T-helper 1 cell treated with Interleukin-12 subunit alpha and Interleukin-12 subunit beta and Interleukin-4 antibody, amounts not matched to agents 30 μg/mL and 1 μg/mL, for 36 hours (primary cell): ENCODE data around the gene PTPRCAP.
"Not testable (repeated sequence)": the region's sequence is repeated elsewhere in the genome, so short reads cannot be mapped to it uniquely, and the experiment has no call there.

Experiments used
- H3K27ac Mint-ChIP-seq: one replicate; pipeline ENCODE4 v1.8.0; 2021; ENCODE audit warnings: mild to moderate bottlenecking, mixed read lengths
- H3K27me3 Mint-ChIP-seq: one replicate; pipeline ENCODE4 v1.8.0; 2021; ENCODE audit warnings: low read depth, mixed read lengths
- H3K36me3 Mint-ChIP-seq: one replicate; pipeline ENCODE4 v1.8.0; 2021; ENCODE audit warnings: low read depth, mixed read lengths
- H3K4me1 Mint-ChIP-seq: one replicate; pipeline ENCODE4 v1.8.0; 2021; ENCODE audit warnings: low read depth, mixed read lengths
- H3K4me3 Mint-ChIP-seq: one replicate; pipeline ENCODE4 v1.8.0; 2021; ENCODE audit warnings: mild to moderate bottlenecking, moderate library complexity, mixed read lengths
- H3K9me3 Mint-ChIP-seq: one replicate; pipeline ENCODE4 v1.8.0; 2021; ENCODE audit warnings: mixed read lengths

The PTPRCAP gene

DNA sequence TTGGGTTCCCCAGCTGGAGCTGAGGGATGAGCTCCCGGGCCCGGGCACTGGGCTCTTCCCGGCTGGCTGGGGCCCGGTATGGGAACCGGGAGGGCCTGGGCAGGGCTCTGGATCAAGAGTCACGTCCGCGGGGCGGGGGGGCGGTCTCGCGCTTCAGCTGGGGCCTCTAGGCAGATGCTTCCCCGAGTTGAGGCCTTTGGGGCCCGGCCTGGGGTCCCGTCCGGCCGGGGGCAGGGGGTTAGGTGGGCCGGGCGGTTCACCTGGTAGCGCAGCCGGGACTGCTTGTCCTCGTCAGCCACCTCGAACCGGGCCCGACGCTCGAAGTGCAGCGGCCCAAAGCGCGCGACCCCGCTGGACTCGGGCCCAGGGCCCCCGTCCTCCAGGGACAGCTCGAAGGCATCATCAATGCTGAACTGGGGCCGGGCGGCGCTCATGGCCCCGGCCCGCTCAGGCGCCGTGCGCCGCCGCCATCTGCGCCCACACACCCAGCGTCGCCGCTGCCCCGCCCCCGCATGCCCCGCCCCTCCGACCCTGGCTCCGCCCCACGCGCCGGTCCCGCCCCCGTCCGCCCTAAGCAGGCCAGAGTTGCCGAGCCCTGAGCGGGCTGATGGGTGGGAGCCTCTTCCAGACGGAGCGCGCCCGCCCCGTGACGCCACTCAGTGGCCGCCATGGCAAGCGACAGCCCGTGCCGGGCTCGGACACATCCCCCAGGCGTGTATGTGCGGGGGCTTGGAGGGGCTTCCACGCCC lies 31.5 kb upstream of the PTPRCAP start, which contains the start of gene TMEM134:
TMEM134 (minus strand) TSS at position 493 of the 749 bp plus-strand sequence; CDS start at position 434, 59 bp downstream.
- Mint-ChIP-seq H3K4me1 (peaks cover 29% of the 10 kb centered on the region), H3K9me3 (no peaks in the 10 kb centered on the region), H3K27ac (peak within 1 kb of the TSS; percentile 57)

GRCh38 chr11:67468456-67468758 lies 30.9 kb upstream of the PTPRCAP start:
- H3K27ac Mint-ChIP-seq: peak overlapping the region; percentile 57
- H3K4me1 Mint-ChIP-seq: peaks cover 29% of the 10 kb centered on the region
- peak overlapping the region; percentile 82 for H3K4me3 Mint-ChIP-seq
- no peaks in the 10 kb centered on the region for H3K9me3 Mint-ChIP-seq
- H3K36me3 Mint-ChIP-seq: no peaks in the 10 kb centered on the region
- H3K27me3 Mint-ChIP-seq: no peaks in the 10 kb centered on the region

More for the DNA sequence above, 31.5 kb upstream of the PTPRCAP start, which contains the start of gene TMEM134:
- Mint-ChIP-seq H3K4me3 (peak within 1 kb of the TSS; percentile 82), H3K36me3 (no peaks in the 10 kb centered on the region), H3K27me3 (no peaks in the 10 kb centered on the region)

GRCh38 chr11:67468056-67468455 lies 30.6 kb upstream of the PTPRCAP start:
- Mint-ChIP-seq H3K4me3 (peak overlapping the region; percentile 82), H3K9me3 (no peaks in the 10 kb centered on the region), H3K27me3 (no peaks in the 10 kb centered on the region), H3K27ac (peak overlapping the region; percentile 57), H3K36me3 (no peaks in the 10 kb centered on the region), H3K4me1 (peaks cover 29% of the 10 kb centered on the region)

DNA sequence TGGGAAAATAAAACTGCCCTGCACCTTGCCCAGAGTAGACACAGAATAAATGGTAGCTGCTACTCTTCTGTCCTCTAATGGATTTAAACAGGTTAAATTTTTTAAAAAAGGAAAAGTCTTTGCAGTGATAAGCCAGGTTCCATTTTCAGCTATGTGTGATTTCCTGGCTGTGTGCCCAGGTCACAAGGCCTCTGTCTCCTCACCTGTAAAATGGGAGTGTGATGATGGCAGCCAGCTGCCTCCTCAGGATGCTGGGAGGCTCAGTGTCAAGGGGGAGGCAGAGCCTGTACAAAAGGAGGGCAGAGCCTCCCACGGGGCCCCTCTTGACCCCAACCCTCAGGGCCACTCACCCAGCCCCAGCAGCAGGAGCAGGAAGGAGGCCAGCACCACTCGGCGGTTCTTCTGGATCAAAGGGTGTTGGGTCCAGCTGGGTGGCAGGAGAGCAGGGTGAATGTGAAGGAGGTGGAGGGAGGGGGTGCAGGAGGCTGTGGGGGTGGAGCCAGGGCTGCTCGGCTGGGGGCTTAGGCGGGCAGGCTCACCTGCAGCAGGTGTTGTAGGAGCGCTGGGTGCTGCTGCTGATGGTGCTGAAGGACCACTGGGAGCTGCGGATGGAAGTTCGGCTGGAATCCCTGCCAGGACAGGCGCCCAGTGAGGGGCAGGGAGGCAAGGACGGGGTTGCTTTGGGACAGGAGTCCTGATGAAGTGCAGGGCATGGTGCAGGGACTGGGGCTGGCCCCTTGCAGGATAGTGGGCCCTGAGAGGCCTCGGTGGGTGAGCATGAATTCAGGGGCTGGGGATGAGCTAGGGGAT lies 29.7 kb upstream of the PTPRCAP start:
- H3K4me1 Mint-ChIP-seq: peaks cover 29% of the 10 kb centered on the region
- H3K27me3 Mint-ChIP-seq: no peaks in the 10 kb centered on the region
- peak overlapping the region; percentile 82 for H3K4me3 Mint-ChIP-seq

DNA sequence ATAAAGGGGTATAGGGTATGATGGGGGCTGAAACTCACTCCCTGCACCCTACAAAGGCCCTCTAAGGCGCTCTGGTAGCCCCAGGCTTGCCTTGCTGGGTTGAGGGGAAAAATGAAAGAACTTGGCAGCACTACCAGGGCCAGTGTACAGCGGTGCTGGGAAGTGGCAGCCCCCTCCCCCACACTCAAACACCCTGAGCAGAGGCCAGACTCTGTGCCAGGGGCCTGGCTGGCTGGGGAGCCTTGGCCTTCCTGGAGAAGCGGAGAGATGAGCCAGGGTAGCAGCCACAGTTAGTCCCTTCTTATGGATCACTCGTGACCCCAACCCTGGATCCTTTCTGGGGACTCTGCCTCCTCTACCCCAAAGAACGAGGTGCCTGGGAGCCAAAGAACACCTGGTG lies 28.9 kb upstream of the PTPRCAP start:
- no peak overlapping the region for H3K27ac Mint-ChIP-seq
- H3K36me3 Mint-ChIP-seq: no peaks in the 10 kb centered on the region
- peak overlapping the region; percentile 21 for H3K4me3 Mint-ChIP-seq
- H3K4me1 Mint-ChIP-seq: peaks cover 29% of the 10 kb centered on the region
- no peaks in the 10 kb centered on the region for H3K27me3 Mint-ChIP-seq
- no peaks in the 10 kb centered on the region for H3K9me3 Mint-ChIP-seq

More for the DNA sequence above, 29.7 kb upstream of the PTPRCAP start:
- Mint-ChIP-seq H3K27ac (peak overlapping the region; percentile 52), H3K9me3 (no peaks in the 10 kb centered on the region), H3K36me3 (no peaks in the 10 kb centered on the region)

DNA sequence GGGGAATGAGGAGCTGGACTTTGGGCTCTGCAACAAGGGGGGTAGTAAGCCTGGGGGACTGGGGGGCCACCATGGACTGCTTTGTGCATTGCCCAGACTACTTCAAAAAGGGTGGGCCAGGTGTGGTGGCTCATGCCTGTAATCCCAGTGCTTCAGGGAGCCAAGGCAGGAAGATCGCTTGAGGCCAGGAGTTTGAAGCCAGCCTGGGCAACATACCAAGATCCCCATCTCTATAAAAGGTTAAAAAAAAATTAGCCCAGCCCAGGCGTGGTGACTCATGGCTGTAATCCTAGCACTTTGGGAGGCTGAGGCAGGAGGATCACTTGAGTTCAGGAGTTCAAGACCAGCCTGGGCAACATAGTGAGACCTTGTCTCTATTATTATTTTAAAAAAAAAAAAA lies 28.0 kb upstream of the PTPRCAP start:
- H3K4me1 Mint-ChIP-seq: peaks cover 29% of the 10 kb centered on the region
- not testable (repeated sequence) for H3K36me3 Mint-ChIP-seq, H3K9me3 Mint-ChIP-seq, H3K27me3 Mint-ChIP-seq
- H3K27ac Mint-ChIP-seq: peak overlapping the region; percentile 88
- peak overlapping the region; percentile 84 for H3K4me3 Mint-ChIP-seq

DNA sequence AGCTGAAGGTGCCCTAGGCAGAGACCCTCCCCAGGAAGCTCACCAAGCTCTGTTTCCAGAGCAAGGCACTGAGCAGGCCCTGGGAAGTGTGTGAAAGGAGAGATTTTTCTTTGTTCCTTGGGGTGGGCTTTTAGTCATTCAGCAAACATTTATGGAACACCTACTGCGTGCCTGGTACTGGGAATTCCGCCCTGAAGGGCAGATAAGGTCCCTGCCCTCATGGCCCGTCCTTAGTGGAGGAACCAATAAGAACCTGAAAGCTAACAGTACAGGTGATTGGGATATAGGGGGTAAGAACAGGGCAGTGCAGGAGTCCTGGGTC lies 27.7 kb upstream of the PTPRCAP start:
- no peaks in the 10 kb centered on the region for H3K36me3 Mint-ChIP-seq
- H3K27me3 Mint-ChIP-seq: peaks cover 3% of the 10 kb centered on the region
- H3K4me3 Mint-ChIP-seq: peak overlapping the region; percentile 84
- no peaks in the 10 kb centered on the region for H3K9me3 Mint-ChIP-seq
- H3K4me1 Mint-ChIP-seq: peaks cover 29% of the 10 kb centered on the region
- peak overlapping the region; percentile 88 for H3K27ac Mint-ChIP-seq

DNA sequence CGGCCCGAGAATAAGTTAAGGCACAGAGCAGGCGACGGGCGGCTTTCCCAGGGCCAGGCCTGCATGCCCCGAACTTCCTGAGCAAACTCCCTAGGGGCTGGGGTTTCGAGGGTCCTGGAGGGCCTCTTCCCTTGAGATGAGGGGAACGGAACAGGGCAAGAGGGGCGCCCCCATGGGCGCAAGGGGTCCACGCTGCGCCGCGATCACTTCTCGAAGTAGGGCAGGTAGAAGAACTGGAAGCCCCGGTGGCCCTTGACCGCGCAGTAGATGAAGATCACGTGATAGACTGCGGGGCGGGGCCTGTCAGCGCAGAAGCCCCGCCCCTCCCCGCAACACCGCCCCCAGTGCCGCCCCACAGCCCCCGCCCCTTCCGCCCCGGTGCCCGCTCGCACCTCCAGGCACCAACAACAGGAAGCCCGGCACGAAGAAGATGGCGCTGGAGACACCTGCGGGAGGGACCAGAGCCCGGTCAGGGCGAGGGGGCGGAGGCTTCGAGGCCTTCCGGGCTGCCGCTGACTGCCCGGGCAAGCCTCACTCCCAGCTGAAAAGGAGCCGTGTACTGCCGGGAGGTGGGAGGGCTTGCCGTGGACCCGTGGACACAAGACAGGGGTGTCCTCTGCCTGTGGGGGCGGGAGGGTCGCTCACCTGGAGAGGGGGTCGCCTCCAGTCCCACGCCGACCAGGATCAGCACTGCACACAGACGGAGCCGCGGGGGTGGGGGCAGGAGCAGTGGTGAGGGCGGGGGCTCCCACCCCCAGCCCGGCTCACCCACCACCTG lies 27.1 kb upstream of the PTPRCAP start:
- H3K36me3 Mint-ChIP-seq: no peaks in the 10 kb centered on the region
- H3K4me1 Mint-ChIP-seq: peaks cover 29% of the 10 kb centered on the region
- no peaks in the 10 kb centered on the region for H3K9me3 Mint-ChIP-seq
- peak overlapping the region; percentile 84 for H3K4me3 Mint-ChIP-seq
- H3K27me3 Mint-ChIP-seq: peaks cover 3% of the 10 kb centered on the region
- H3K27ac Mint-ChIP-seq: peak overlapping the region; percentile 88

DNA sequence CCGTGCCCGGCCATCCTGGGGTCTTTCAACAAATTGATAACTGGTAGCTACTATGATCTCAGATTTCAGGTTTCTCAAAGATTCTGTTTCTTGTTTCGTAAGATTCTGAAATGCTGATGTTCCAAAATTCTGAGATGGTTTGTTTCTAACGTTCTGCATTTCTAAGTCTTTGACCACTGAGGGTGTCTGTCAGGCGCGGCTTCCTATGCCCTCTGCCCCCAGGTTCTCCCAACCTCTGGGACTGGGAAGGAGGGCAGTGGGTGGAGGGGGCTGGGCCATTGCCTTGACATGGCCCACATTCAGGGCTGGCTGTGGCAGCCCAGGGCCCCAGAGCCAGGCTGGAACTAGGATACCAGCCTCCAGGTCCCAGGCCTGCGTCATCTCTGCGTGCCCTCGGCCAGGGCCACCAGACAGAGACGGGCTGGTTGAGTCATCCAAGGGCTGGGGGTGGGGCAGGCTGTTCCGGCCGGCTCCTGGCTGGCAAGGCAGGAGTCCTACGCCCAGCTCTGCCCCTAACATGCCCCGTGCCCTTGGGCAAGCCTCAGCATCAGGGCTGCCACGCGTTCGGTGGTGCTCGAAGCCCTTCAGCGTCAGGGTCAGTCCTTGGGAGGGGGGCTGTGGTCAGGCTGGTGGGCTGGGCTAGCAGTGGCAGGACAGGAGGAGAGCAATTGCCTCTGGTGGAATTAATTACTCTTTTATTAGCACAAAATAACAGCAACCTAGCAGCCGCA lies 26.4 kb upstream of the PTPRCAP start:
- Mint-ChIP-seq H3K27me3 (peaks cover 3% of the 10 kb centered on the region), H3K36me3 (no peaks in the 10 kb centered on the region), H3K27ac (peak overlapping the region; percentile 49), H3K4me3 (peak overlapping the region; percentile 84), H3K4me1 (peaks cover 26% of the 10 kb centered on the region), H3K9me3 (no peaks in the 10 kb centered on the region)

DNA sequence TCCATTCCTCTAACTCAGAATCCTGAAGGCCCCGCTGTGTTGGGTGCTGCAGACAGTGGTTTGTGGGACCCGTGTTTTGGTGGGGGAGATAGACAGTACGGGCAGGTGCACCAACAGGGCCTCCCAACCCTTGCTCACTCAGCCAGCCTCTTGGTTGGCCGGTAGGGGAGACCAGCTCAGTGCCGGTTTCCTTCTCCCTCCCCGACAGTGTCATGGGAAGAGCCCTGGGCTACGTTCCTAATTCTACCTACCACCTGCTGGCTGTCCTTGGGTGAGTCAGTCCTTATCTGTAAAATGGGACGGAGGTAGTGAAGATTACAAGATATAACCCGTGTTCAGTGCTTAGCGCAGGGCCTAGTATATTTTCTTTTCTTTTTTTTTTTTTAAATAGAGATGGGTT lies 25.7 kb upstream of the PTPRCAP start:
- Mint-ChIP-seq H3K36me3 (no peaks in the 10 kb centered on the region), H3K9me3 (no peaks in the 10 kb centered on the region), H3K27me3 (peaks cover 3% of the 10 kb centered on the region), H3K4me3 (no peak overlapping the region), H3K27ac (no peak overlapping the region), H3K4me1 (peaks cover 23% of the 10 kb centered on the region)

DNA sequence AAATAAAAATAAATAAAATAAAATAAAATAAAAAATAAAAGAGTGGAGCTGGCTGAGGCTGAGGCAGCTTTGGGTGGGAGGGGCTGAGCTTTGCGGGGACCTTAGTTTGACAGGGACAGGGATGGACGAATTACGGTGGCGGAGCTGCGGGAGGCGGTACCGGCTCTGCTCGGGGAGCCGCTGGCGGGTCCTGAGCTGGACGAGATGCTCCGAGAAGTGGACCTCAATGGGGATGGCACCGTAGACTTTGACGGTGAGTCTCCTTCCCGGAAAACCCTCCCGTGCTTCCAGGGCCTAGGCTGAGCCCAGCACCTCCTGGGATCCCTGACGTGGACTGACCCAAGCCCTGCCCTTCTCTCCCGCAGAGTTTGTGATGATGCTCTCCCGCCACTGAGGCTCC lies 20.8 kb upstream of the PTPRCAP start:
- Mint-ChIP-seq H3K36me3 (no peaks in the 10 kb centered on the region), H3K4me3 (no peak overlapping the region), H3K27ac (no peak overlapping the region), H3K9me3 (no peaks in the 10 kb centered on the region), H3K4me1 (no peaks in the 10 kb centered on the region), H3K27me3 (peaks cover 3% of the 10 kb centered on the region)

DNA sequence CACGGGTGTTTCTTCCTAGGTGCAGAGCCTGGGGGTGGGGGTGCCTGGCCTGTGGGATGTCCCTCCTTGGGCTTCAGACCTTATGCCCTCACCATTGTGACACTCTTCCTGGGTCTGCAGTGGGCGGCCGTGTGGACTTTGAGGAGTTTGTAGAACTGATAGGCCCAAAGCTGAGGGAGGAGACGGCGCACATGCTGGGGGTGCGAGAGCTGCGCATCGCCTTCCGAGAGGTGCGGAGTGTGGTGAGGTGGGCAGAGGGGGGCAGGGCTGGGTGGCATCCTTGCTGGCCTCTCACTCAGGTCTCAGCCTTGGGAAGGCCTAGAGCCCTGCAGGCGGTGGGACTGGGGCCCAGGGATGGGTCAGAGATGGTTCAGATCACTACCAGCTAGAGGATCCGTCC lies 20.0 kb upstream of the PTPRCAP start:
- no peaks in the 10 kb centered on the region for H3K4me1 Mint-ChIP-seq
- peaks cover 3% of the 10 kb centered on the region for H3K27me3 Mint-ChIP-seq
- H3K4me3 Mint-ChIP-seq: no peak overlapping the region
- H3K36me3 Mint-ChIP-seq: no peaks in the 10 kb centered on the region
- no peak overlapping the region for H3K27ac Mint-ChIP-seq
- no peaks in the 10 kb centered on the region for H3K9me3 Mint-ChIP-seq

- H3K27me3 Mint-ChIP-seq: peaks cover 3% of the 10 kb centered on the region
- H3K4me3 Mint-ChIP-seq: no peak overlapping the region
- no peaks in the 10 kb centered on the region for H3K9me3 Mint-ChIP-seq
- no peaks in the 10 kb centered on the region for H3K4me1 Mint-ChIP-seq
- no peaks in the 10 kb centered on the region for H3K36me3 Mint-ChIP-seq
- H3K27ac Mint-ChIP-seq: no peak overlapping the region
These were observed 18.7 kb upstream of the PTPRCAP start for GRCh38 chr11:67456068-67456705.

DNA sequence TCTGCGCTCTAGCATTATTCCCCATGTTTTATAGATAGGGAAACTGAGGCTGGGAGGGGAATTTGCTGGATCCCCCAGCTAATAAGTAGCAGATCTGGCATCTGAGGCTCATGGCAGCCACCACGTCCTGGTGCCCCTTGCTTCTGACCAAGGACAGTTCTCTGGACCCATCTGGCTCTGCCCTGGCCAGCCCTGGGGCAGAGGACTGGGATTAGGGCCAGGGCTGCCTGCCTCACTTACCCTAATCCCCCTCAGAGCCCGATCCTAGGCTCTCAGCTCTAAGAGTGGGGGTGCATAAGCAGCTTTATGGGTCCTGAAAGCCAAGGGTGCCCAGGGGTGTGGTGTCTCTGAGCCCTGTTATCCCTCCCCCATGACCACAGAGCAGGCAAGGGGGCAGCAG lies 17.6 kb upstream of the PTPRCAP start, which contains the start of gene CABP4:
CABP4 (plus strand) TSS at position 301 of the 400 bp plus-strand sequence; CDS start at position 371, 70 bp downstream.
- Mint-ChIP-seq H3K27ac (no peak within 1 kb of the TSS), H3K27me3 (no peaks in the 10 kb centered on the region), H3K4me3 (no peak within 1 kb of the TSS), H3K36me3 (no peaks in the 10 kb centered on the region), H3K9me3 (no peaks in the 10 kb centered on the region), H3K4me1 (no peaks in the 10 kb centered on the region)
